HCT116 (cell line): ENCODE results near the gene TMEM256. TPM values are rescaled to one million over a fixed set of nuclear protein-coding genes. Genes with fewer than 3 reads are reported as not detected.

Experiments used
- ATAC-seq: fragments of 200-7000 bp; cut with Tn5 transposase; 2 replicates; pipeline ENCODE4 v1.9.1; 2020; ENCODE audit warnings: mild to moderate bottlenecking, moderate library complexity
- BruUV-seq: library from RNA; stranded (reverse); fragments of 400-500 nt; replicated peaks from 2 replicates; lab custom pipeline; 2021; lab: Mats Ljungman, UMichigan
- CTCF ChIA-PET: fragments of 300-600 bp; sonication (Branson Sonifier 250); formaldehyde crosslinking; loops from one replicate; lab custom pipeline; 2021; ENCODE audit warnings: antibody characterized with exemption; lab: Charles Lee
- POLR2A ChIA-PET: fragments of 300-600, 350-600 bp; sonication (Branson Sonifier 250); formaldehyde crosslinking; loops from one replicate; lab custom pipeline; 2021; ENCODE audit warnings: antibody characterized with exemption; lab: Charles Lee
- RAD21 ChIA-PET, 2 experiments: fragments of 300-600 bp; sonication (Branson Sonifier 250); formaldehyde crosslinking; loops; one replicate each; lab custom pipeline; 2023; ENCODE audit warnings: low total read pairs in 2 of 2; ENCODE audit not compliant: uncharacterized antibody in 2 of 2, unreplicated experiment in 2 of 2, low non-redundant PET in 1 of 2; lab: Charles Lee
- DNase-seq: peaks from one replicate; pipeline ENCODE4 v3.0.0-alpha.2; 2010; ENCODE audit warnings: low read depth, low spot score
- H2AFZ ChIP-seq: fragments of 200-600 bp; shearing (Covaris generic), sonication (generic); 2 replicates; pipeline ENCODE4 v1.6.1; 2017; ENCODE audit warnings: low read depth, mixed run types, mixed read lengths, antibody characterized with exemption, low read length; ENCODE audit not compliant: poor library complexity, severe bottlenecking
- H3K27ac ChIP-seq: 2 replicates; pipeline ENCODE4 v1.5.1; 2012; ENCODE audit warnings: low read depth, low read length
- H3K27me3 ChIP-seq: fragments of 200-600 bp; sonication (generic); 2 replicates; pipeline ENCODE4 v1.6.1; 2016; ENCODE audit warnings: mixed run types, low read length, mixed read lengths; ENCODE audit not compliant: insufficient read depth
- H3K36me3 ChIP-seq, 2 experiments: fragments of 200-500 bp in 1 of 2; fragments of 200-600 bp in 1 of 2; sonication (Bioruptor generic) in 1 of 2; sonication (generic) in 1 of 2; 2 replicates each; pipeline versions ENCODE4 v1.5.1 to v1.6.1; 2014 to 2016; ENCODE audit warnings: low read length in 2 of 2, inconsistent platforms in 1 of 2, mixed read lengths in 1 of 2, mixed run types in 1 of 2; ENCODE audit not compliant: insufficient read depth in 2 of 2, control insufficient read depth in 1 of 2
- H3K4me1 ChIP-seq, 2 experiments: fragments of 200-600 bp in 1 of 2; sonication (generic) in 1 of 2; 2 replicates each; pipeline versions ENCODE4 v1.5.1 to v1.6.1; 2012 to 2017; ENCODE audit warnings: low read length in 2 of 2, inconsistent platforms in 1 of 2, mild to moderate bottlenecking in 1 of 2, mixed read lengths in 1 of 2, mixed run types in 1 of 2, moderate library complexity in 1 of 2; ENCODE audit not compliant: insufficient read depth in 2 of 2, control insufficient read depth in 1 of 2
- H3K4me2 ChIP-seq: fragments of 200-600 bp; sonication (generic); 2 replicates; pipeline ENCODE4 v1.6.1; 2017; ENCODE audit warnings: mixed run types, low read length, mixed read lengths
- H3K4me3 ChIP-seq, 2 experiments: fragments of 200-600 bp in 1 of 2; sonication (generic) in 1 of 2; replicated peaks in 1 of 2; 2 replicates each; pipeline ENCODE4 v1.5.1; 2011 to 2016; ENCODE audit warnings: low read length in 2 of 2, control low read depth in 1 of 2, low read depth in 1 of 2, mild to moderate bottlenecking in 1 of 2, mixed read lengths in 1 of 2, mixed run types in 1 of 2
- H3K79me2 ChIP-seq: fragments of 200-600 bp; sonication (generic); 2 replicates; pipeline ENCODE4 v1.6.1; 2017; ENCODE audit warnings: mild to moderate bottlenecking, mixed run types, low read length, moderate library complexity, mixed read lengths; ENCODE audit not compliant: insufficient read depth
- H3K9ac ChIP-seq: fragments of 200-600 bp; sonication (generic); 2 replicates; pipeline ENCODE4 v1.6.1; 2016; ENCODE audit warnings: low read length, mixed read lengths
- H3K9me2 ChIP-seq: fragments of 200-600 bp; sonication (generic), shearing (Covaris generic); 2 replicates; pipeline ENCODE4 v1.6.1; 2017; ENCODE audit warnings: mixed run types, mild to moderate bottlenecking, moderate library complexity; ENCODE audit not compliant: insufficient read depth
- H3K9me3 ChIP-seq, 2 experiments: fragments of 200-500 bp in 1 of 2; fragments of 200-600 bp in 1 of 2; sonication (Bioruptor generic) in 1 of 2; sonication (generic) in 1 of 2; 2 replicates each; pipeline ENCODE4 v1.6.1; 2014 to 2017; ENCODE audit warnings: low read length in 2 of 2, mixed read lengths in 2 of 2, inconsistent platforms in 1 of 2, low read depth in 1 of 2, mild to moderate bottlenecking in 1 of 2, mixed run types in 1 of 2, moderate library complexity in 1 of 2; ENCODE audit not compliant: control insufficient read depth in 1 of 2, insufficient read depth in 1 of 2
- H4K20me1 ChIP-seq: fragments of 200-600 bp; sonication (generic), shearing (Covaris generic); 2 replicates; pipeline ENCODE4 v1.6.1; 2017; ENCODE audit warnings: mixed run types, mild to moderate bottlenecking, moderate library complexity; ENCODE audit not compliant: insufficient read depth
- CBX3 ChIP-seq: IDR thresholded peaks from 2 replicates; pipeline ENCODE4 v1.6.1; 2012; ENCODE audit warnings: low read depth
- CEBPB ChIP-seq: IDR thresholded peaks from 2 replicates; pipeline ENCODE4 v1.6.1; 2012; ENCODE audit warnings: low read depth
- ELF1 ChIP-seq: IDR thresholded peaks from 2 replicates; pipeline ENCODE4 v1.6.1; 2012; ENCODE audit warnings: low read depth, borderline replicate concordance
- EZH2 ChIP-seq: fragments of 200-600 bp; sonication (generic); IDR thresholded peaks from 2 replicates; pipeline ENCODE4 v1.6.1; 2017; ENCODE audit warnings: antibody characterized with exemption, mixed run types
- EZH2phosphoT487 ChIP-seq: fragments of 200-600 bp; IDR thresholded peaks from 2 replicates; pipeline ENCODE4 v1.6.1; 2018; ENCODE audit warnings: antibody characterized with exemption, borderline replicate concordance
- FOSL1 ChIP-seq: IDR thresholded peaks from 2 replicates; pipeline ENCODE4 v1.6.1; 2012; ENCODE audit warnings: low read depth
- POLR2AphosphoS5 ChIP-seq: IDR thresholded peaks from 2 replicates; pipeline ENCODE4 v1.6.1; 2011; ENCODE audit warnings: mild to moderate bottlenecking, low read depth, low read length, moderate library complexity
- SIN3A ChIP-seq: IDR thresholded peaks from 2 replicates; pipeline ENCODE4 v1.6.1; 2012; ENCODE audit warnings: low read depth
- TCF7L2 ChIP-seq: IDR thresholded peaks from 2 replicates; pipeline ENCODE4 v1.7.0; 2011; ENCODE audit warnings: borderline replicate concordance, inconsistent platforms; ENCODE audit not compliant: insufficient read depth, insufficient read length; ENCODE audit errors: extremely low read depth
- YY1 ChIP-seq: IDR thresholded peaks from 2 replicates; pipeline ENCODE4 v1.6.1; 2011; ENCODE audit warnings: low read length, low read depth, moderate library complexity, mild to moderate bottlenecking; ENCODE audit not compliant: insufficient replicate concordance; ENCODE audit errors: extremely low read depth
- ZFX ChIP-seq: fragments of 450-650 bp; IDR thresholded peaks from 2 replicates; pipeline ENCODE4 v1.6.1; 2017
- intact Hi-C: fragments of 100-400 bp; cut with micrococcal nuclease; formaldehyde crosslinking; loops from 2 replicates; pipeline ENCODE4 v1.10.0; 2022
- total RNA-seq: library from RNA; stranded (reverse); gene quantifications from one replicate; pipeline ENCODE4 v1.2.1, GENCODE V29; 2021; ENCODE audit not compliant: unreplicated experiment
- TF ChIP-seq, protein P1 (sequence below): IDR thresholded peaks from 2 replicates; pipeline ENCODE4 v1.6.1; 2011; ENCODE audit warnings: mild to moderate bottlenecking, low read length, moderate library complexity; ENCODE audit not compliant: insufficient replicate concordance; ENCODE audit errors: extremely low read depth

The TMEM256 gene
- total RNA-seq, 1 experiment from 2014 or later = 110 TPM

DNA sequence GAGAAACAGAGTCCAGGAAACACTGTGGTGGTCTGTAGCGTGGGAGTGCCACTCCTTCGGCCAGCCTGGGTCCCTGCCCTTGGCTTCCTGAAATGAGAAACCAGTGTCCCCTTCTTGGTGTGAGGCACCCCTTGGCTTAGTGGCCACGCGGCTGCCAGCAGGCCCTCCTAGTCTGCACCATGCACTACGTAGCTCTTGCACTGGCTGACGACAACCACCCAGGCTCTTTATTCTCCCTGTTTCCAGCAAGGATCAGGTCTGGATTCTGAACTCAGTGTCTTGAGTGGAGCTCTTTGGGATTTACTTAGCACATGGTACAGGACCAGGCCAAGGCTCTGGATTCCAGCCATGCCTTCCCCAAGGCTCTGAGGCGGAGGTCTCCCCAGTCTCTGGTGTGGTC lies 23.7 kb upstream of the TMEM256 start:
- no peaks in the 10 kb centered on the region; a peak in 1 of 4 replicates for H3K9me3 ChIP-seq
- no peaks in the 10 kb centered on the region for H3K36me3 ChIP-seq
- TF ChIP-seq POLR2AphosphoS5 = no peak
- TF ChIP-seq SIN3A = no peak
- no peak for TF ChIP-seq EZH2phosphoT487
- TF ChIP-seq, protein P1, sequence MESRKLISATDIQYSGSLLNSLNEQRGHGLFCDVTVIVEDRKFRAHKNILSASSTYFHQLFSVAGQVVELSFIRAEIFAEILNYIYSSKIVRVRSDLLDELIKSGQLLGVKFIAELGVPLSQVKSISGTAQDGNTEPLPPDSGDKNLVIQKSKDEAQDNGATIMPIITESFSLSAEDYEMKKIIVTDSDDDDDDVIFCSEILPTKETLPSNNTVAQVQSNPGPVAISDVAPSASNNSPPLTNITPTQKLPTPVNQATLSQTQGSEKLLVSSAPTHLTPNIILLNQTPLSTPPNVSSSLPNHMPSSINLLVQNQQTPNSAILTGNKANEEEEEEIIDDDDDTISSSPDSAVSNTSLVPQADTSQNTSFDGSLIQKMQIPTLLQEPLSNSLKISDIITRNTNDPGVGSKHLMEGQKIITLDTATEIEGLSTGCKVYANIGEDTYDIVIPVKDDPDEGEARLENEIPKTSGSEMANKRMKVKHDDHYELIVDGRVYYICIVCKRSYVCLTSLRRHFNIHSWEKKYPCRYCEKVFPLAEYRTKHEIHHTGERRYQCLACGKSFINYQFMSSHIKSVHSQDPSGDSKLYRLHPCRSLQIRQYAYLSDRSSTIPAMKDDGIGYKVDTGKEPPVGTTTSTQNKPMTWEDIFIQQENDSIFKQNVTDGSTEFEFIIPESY = no peak
- TF ChIP-seq EZH2 = no peak
- TF ChIP-seq ZFX = no peak
- no peak for TF ChIP-seq TCF7L2
- no peak for TF ChIP-seq ELF1
- TF ChIP-seq FOSL1 = no peak
- TF ChIP-seq CEBPB = no peak
- no peak for TF ChIP-seq YY1
- no peak for TF ChIP-seq CBX3
- H3K4me2 ChIP-seq = no peak overlapping the region
- BruUV-seq = no TSS peak
- ATAC-seq (no peak), DNase-seq (no peak)
- H2AFZ ChIP-seq = no peak overlapping the region
- no peaks in the 10 kb centered on the region for H3K79me2 ChIP-seq
- no peaks in the 10 kb centered on the region for H4K20me1 ChIP-seq
- ChIA-PET POLR2A (no interaction called here), RAD21 (no interaction called here), CTCF (no interaction called here)
- H3K4me1 ChIP-seq = no peaks in the 10 kb centered on the region
- H3K9ac ChIP-seq = no peak overlapping the region
- H3K27ac ChIP-seq = no peak overlapping the region
- H3K27me3 ChIP-seq = no peaks in the 10 kb centered on the region
- no peaks in the 10 kb centered on the region for H3K9me2 ChIP-seq
- intact Hi-C loops = no loop called here
- no peak overlapping the region for H3K4me3 ChIP-seq
